HG03045 (cell line): ENCODE results near the gene CCZ1.
A peak's percentile ranks its signal among the peaks of the same experiment; 100 is the strongest.
"Not testable (repeated sequence)": the region's sequence is repeated elsewhere in the genome, so short reads cannot be mapped to it uniquely, and the experiment has no call there.

ENCODE experiments used
- ATAC-seq: cut with Tn5 transposase; IDR thresholded peaks from one replicate; pipeline ENCODE4 v1.9.1; 2021; ENCODE audit warnings: mild to moderate bottlenecking, moderate library complexity; ENCODE audit not compliant: unreplicated experiment

Gene CCZ1

DNA sequence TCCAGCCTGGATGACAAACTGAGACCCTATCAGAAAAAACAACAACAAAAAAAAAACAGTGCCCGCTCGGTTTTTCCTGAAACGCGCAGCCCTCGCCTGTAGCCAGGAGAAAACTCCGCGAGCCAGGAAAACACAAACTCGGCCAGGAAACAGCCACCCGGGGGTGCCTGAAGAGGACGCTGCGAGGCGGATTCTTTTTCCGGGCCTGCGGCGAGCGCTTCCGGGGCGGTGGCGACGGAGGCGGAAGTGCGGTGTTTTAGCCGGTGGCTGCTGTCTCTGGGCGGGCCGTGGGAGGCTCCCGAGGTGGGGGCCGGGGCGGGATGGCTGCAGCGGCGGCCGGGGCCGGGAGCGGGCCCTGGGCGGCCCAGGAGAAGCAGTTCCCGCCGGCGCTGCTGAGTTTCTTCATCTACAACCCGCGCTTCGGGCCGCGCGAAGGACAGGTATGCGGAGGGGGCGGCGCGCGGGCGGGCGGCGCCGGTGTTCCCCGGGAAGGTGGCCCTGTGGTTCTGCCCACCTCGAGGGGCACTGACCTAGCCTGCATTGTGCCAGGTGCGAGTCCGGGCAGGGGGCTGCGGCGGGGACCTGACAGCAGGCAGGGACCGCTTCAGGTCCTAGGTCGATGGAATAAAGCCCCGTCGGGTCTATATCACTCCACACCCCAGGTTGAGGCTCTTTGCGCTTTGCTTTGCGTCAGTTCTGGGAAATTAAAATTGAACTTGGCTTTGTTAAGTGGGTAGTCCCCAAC lies at the start of gene CCZ1:
CCZ1 (plus strand) TSS at position 254 of the 745 bp plus-strand sequence; CDS start at position 321, 67 bp downstream.
- peak; percentile 94 for ATAC-seq

- no peak for ATAC-seq
These were observed 47.6 kb upstream of the CCZ1 start for GRCh38 chr7:5850944-5851343.

GRCh38 chr7:5854738-5855137 lies 43.8 kb upstream of the CCZ1 start:
- no peak for ATAC-seq

DNA sequence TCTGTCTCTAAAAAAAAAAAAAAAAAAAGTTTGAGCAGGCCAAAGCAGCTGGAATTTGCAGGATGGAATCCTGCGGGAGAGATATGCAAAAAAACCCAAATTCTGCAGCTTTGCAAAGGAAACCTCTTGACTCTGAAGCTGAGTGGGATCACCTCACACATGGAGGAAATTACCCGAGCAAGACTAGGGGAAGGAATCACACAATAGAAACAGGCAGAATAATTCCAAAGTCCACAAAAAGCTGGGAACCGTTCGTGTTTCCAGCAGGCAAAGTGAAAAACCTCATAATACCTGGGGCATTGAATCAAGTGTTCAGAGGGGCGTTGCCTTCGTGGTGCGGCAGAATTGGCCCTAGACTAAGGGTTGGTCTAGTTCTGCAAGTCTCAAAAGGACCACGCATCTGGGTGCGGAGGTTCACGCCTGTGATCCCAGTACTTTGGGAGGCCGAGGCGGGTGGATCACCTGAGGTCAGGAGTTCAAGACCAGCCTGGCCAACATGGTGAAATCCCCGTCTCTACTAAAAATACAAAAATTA lies 41.4 kb upstream of the CCZ1 start:
- not testable (repeated sequence) for ATAC-seq

DNA sequence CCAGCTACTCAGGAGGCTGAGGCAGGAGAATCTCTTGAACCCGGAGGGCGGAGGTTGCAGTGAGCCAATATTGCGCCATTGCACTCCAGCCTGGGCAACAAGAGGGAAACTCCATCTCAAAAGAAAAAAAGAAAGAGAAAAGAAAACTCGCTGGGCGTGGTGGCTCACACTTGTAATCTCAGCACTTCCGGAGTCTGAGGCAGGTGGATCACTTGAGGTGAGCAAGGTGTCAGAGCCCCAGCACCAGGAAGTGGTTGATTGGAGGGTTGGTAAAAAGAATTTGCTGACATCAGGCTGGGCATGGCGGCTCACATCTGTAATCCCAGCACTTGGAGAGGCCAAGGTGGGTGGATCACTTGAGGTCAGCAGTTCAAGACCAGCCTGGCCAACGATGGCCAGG lies 40.0 kb upstream of the CCZ1 start:
- not testable (repeated sequence) for ATAC-seq

DNA sequence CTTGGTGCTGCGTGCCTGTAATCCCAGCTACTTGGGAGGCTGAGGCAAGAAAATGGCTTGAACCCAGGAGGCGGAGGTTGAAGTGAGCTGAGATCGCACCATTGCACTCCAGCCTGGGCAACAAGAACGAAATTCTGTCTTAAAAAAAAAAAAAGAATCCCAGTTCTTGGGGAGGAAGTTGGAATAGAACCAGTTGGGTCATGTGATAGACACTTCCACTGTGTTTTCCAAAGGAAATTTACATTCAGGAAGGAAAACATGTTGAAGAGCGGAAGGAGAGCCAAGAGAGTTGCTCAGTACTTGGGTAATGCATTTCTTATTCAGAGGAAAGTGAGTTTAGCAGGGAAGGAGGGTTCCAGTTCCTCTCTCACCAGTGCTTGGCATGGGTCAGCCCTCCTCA lies 37.3 kb upstream of the CCZ1 start:
- not testable (repeated sequence) for ATAC-seq

- ATAC-seq = not testable (repeated sequence)
These were observed 35.7 kb upstream of the CCZ1 start for GRCh38 chr7:5862753-5863366.

GRCh38 chr7:5865279-5865931 lies 33.1 kb upstream of the CCZ1 start:
- ATAC-seq = not testable (repeated sequence)

GRCh38 chr7:5867060-5867459 lies 31.5 kb upstream of the CCZ1 start:
- ATAC-seq = no peak

- not testable (repeated sequence) for ATAC-seq
These were observed 29.6 kb upstream of the CCZ1 start for GRCh38 chr7:5868928-5869341.

DNA sequence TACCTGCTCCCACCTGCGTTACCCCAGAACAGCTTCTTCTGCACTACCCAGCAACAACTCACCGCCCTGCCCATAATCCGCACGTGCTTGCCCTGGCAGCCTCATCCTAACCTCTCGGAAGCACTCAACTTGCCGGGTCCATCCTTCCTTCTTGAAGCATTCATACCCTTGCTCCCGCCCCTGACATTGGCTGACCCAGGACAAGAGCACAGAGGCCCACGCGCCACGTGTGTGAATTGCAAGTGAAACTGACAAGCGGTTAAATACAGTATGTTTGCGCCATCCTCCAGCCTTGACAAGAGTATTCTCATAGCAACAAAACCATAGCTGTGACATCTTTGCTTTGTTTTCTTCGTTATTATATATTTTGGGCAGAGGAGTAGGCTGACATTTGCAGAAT lies 28.8 kb upstream of the CCZ1 start:
- ATAC-seq = no peak

DNA sequence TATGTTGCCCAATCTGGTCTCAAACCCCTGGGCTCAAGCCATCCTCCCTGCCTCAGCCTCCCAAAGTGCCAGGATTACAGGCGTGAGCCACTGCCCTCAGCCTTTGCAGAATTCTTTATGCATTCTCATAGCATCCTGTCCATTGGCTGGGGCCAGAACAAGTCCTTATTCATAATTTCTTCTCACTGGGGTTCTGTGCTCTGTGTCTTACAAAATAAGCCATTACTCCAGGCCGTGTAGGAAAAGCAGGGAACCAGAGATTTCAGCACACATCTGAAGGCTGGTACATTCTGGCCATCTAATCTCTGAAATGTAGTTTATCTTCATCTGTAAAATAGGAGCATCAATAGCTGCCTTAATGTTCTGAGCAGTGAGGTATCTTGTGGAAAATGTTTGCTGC lies 28.2 kb upstream of the CCZ1 start:
- no peak for ATAC-seq

- no peak for ATAC-seq
These were observed 26.2 kb upstream of the CCZ1 start for GRCh38 chr7:5872326-5872725.

DNA sequence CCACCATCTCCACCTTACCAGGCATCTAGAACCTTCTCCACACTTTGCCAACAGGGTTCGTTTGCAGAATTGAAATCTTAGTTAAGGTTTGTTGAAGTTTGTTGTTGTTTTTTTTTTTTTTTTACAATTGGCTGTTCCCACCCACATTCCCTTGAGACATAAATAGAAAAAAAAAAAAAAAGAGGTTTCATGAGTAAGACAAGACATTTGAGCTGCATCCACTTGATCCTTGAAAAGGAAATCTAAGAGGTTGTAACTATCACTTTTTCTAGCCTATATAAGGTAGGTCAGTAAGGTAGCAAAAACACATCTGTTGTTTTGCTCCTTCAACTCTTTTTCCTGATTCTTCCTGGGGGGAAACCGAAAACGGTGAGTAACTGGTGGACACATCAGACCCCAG lies 18.9 kb upstream of the CCZ1 start:
- ATAC-seq = not testable (repeated sequence)

DNA sequence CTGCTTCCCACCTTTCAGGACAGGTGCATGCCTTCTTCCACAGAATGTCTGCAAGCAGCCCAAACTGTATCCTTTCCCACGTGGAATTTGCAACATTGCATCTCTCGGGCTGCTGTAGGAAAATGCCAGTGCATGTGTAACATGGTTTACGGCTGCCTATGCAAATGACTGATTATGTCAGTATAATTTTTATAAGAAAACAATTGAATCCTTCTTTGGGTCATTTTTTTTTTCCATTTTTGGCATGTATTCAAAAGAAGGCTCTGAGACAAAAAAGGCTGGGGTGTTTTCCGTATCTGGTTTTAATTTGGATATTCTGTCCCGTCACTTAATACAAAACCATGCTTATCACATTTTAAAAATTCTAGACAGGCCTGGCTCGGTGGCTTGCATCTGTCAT lies 18.4 kb upstream of the CCZ1 start:
- not testable (repeated sequence) for ATAC-seq

DNA sequence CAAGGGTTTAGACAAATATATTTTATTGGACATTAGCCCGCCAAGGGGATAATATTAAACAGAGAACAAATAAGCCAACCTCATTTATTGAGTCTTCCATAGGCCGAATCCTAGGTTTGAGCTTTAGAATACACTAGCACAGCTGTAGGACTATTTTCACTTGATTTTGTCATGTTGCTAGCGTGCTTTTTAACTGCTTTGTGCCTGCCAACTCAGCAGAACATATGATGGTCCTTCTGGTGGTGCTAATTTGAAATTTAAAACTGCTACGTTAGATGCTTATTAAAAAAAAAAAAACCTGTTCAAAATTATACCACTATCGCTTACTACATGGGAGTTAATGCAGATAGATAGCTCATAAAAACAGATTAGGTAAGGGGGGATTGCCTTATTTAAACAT lies 14.1 kb upstream of the CCZ1 start:
- not testable (repeated sequence) for ATAC-seq

DNA sequence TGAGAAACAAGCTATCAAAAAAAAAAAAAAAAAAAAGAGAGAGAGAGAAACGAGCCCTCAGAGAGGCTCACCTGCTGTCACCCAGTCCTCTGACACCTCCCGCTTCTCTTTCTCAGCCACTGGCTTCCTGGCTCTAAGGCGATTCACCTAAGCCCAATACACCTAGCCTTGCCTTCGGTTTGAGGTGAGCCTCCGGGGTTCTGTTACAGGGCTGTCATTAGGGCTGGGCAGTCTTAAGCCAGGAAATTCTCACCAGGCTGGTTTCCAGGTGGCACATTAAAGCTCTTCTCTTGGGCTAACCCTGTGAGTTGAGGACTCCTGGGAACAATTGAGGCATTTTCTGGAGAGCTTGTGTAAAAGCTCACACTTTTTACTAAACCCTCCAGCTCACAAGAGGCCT lies 10.5 kb upstream of the CCZ1 start:
- not testable (repeated sequence) for ATAC-seq

- not testable (repeated sequence) for ATAC-seq
These were observed 8.3 kb upstream of the CCZ1 start for GRCh38 chr7:5890244-5890643.

GRCh38 chr7:5892498-5892897 lies 6.0 kb upstream of the CCZ1 start:
- ATAC-seq = no peak

GRCh38 chr7:5897369-5897919 lies 1.1 kb upstream of the CCZ1 start:
- not testable (repeated sequence) for ATAC-seq

- ATAC-seq = not testable (repeated sequence)
These were observed 4.5 kb downstream of the CCZ1 start for GRCh38 chr7:5903002-5903401.
